Measurements from ENCODE around the gene ESD. TPM values are rescaled to one million over a fixed set of nuclear protein-coding genes. Genes with fewer than 3 reads are reported as not detected.

Gene ESD
- total and polyA plus RNA-seq, 2 experiments from 2014 or later = 97.9 to 191 TPM

- in situ Hi-C loops (cut with MboI) = no loop called here
Measured at GRCh38 chr13:46745706-46746105, 51.3 kb downstream of the ESD start.

GRCh38 chr13:46745062-46745461 lies 51.9 kb downstream of the ESD start:
- H3K36me3 ChIP-seq (ENCODE audit: low read depth) = 0 out of 2 replicates have a peak, but pooled peaks cover 4% of the 10 kb centered on the region
- no peak overlapping the region for H3K9ac ChIP-seq
- no peaks in the 10 kb centered on the region for H4K20me1 ChIP-seq (ENCODE audit: insufficient read depth)
- H2AFZ ChIP-seq = no peak overlapping the region
- in situ Hi-C loops (cut with MboI) = no loop called here
- H3K79me2 ChIP-seq (ENCODE audit: insufficient read depth) = no peaks in the 10 kb centered on the region
- no peak overlapping the region for H3K4me2 ChIP-seq (ENCODE audit: unreplicated experiment)
- TF ChIP-seq EZH2 (IDR thresholded peaks at IDR 0.05; ENCODE audit: insufficient read depth, poor library complexity, severe bottlenecking) (no peak), EZH2phosphoT487 (IDR thresholded peaks at IDR 0.05; ENCODE audit: insufficient read depth, low read depth) (no peak)
- DNase-seq = no peak
- H3K4me1 ChIP-seq (ENCODE audit: insufficient read depth) = peaks cover 17% of the 10 kb centered on the region
- H3K4me3 ChIP-seq = no peak overlapping the region
- no peaks in the 10 kb centered on the region for H3F3A ChIP-seq (ENCODE audit: insufficient read depth)
- WGBS, 2 experiments (ENCODE audit: low coverage in 1 of 2, low lambda C conversion rate in 2 of 2, missing lambda C conversion rate in 2 of 2) = 98 to 100% methylated on average over 4 of the region's 4 CpGs
- H3K9me3 ChIP-seq (ENCODE audit: low read depth) = no peaks in the 10 kb centered on the region
- no peaks in the 10 kb centered on the region for H3K9me2 ChIP-seq (ENCODE audit: insufficient read depth)
- no peak overlapping the region for H3K27ac ChIP-seq
- H3K27me3 ChIP-seq (replicated peaks; ENCODE audit: insufficient read depth) = no peaks in the 10 kb centered on the region

More at GRCh38 chr13:46745706-46746105, 51.3 kb downstream of the ESD start:
- Histone ChIP-seq H4K20me1 (ENCODE audit: insufficient read depth) (no peaks in the 10 kb centered on the region), H3K4me3 (no peak overlapping the region), H3K4me2 (ENCODE audit: unreplicated experiment) (no peak overlapping the region), H3K27me3 (replicated peaks; ENCODE audit: insufficient read depth) (no peaks in the 10 kb centered on the region), H3K9me3 (ENCODE audit: low read depth) (no peaks in the 10 kb centered on the region), H3K36me3 (ENCODE audit: low read depth) (0 out of 2 replicates have a peak, but pooled peaks cover 4% of the 10 kb centered on the region), H3K27ac (no peak overlapping the region), H3K4me1 (ENCODE audit: insufficient read depth) (peaks cover 23% of the 10 kb centered on the region), H3K79me2 (ENCODE audit: insufficient read depth) (no peaks in the 10 kb centered on the region), H2AFZ (no peak overlapping the region), H3K9ac (no peak overlapping the region), H3F3A (ENCODE audit: insufficient read depth) (no peaks in the 10 kb centered on the region), H3K9me2 (ENCODE audit: insufficient read depth) (no peaks in the 10 kb centered on the region)
- no peak for DNase-seq
- WGBS, 2 experiments (ENCODE audit: low coverage in 1 of 2, low lambda C conversion rate in 2 of 2, missing lambda C conversion rate in 2 of 2) = 85 to 95% methylated on average over 4 of the region's 4 CpGs
- TF ChIP-seq EZH2phosphoT487 (IDR thresholded peaks at IDR 0.05; ENCODE audit: insufficient read depth, low read depth) (no peak), EZH2 (IDR thresholded peaks at IDR 0.05; ENCODE audit: insufficient read depth, poor library complexity, severe bottlenecking) (no peak)

GRCh38 chr13:46743191-46743590 lies 53.8 kb downstream of the ESD start:
- in situ Hi-C loops (cut with MboI) = no loop called here
- 81 to 85% methylated on average over 2 of the region's 2 CpGs for WGBS, 2 experiments (ENCODE audit: low coverage in 1 of 2, low lambda C conversion rate in 2 of 2, missing lambda C conversion rate in 2 of 2)
- peak overlapping the region; percentile 14 for H3K4me2 ChIP-seq (ENCODE audit: unreplicated experiment)
- no peaks in the 10 kb centered on the region for H3K79me2 ChIP-seq (ENCODE audit: insufficient read depth)
- H3K4me1 ChIP-seq (ENCODE audit: insufficient read depth) = peaks cover 10% of the 10 kb centered on the region
- no peak for DNase-seq
- H2AFZ ChIP-seq = no peak overlapping the region
- no peak overlapping the region for H3K9ac ChIP-seq
- no peak overlapping the region for H3K4me3 ChIP-seq
- no peak overlapping the region for H3K27ac ChIP-seq
- TF ChIP-seq EZH2 (IDR thresholded peaks at IDR 0.05; ENCODE audit: insufficient read depth, poor library complexity, severe bottlenecking) (no peak), EZH2phosphoT487 (IDR thresholded peaks at IDR 0.05; ENCODE audit: insufficient read depth, low read depth) (no peak)
- H4K20me1 ChIP-seq (ENCODE audit: insufficient read depth) = no peaks in the 10 kb centered on the region
- H3K36me3 ChIP-seq (ENCODE audit: low read depth) = 0 out of 2 replicates have a peak, but pooled peaks cover 4% of the 10 kb centered on the region
- no peaks in the 10 kb centered on the region for H3K9me3 ChIP-seq (ENCODE audit: low read depth)
- H3F3A ChIP-seq (ENCODE audit: insufficient read depth) = no peaks in the 10 kb centered on the region
- no peaks in the 10 kb centered on the region for H3K27me3 ChIP-seq (replicated peaks; ENCODE audit: insufficient read depth)
- no peaks in the 10 kb centered on the region for H3K9me2 ChIP-seq (ENCODE audit: insufficient read depth)

GRCh38 chr13:46739447-46740098 lies 57.4 kb downstream of the ESD start:
- H3K4me2 ChIP-seq (ENCODE audit: unreplicated experiment) = no peak overlapping the region
- H3K9me2 ChIP-seq (ENCODE audit: insufficient read depth) = no peaks in the 10 kb centered on the region
- no peak overlapping the region for H2AFZ ChIP-seq
- H3K4me1 ChIP-seq (ENCODE audit: insufficient read depth) = peaks cover 10% of the 10 kb centered on the region
- H3K9ac ChIP-seq = no peak overlapping the region
- in situ Hi-C loops (cut with MboI) = no loop called here
- 77 to 78% methylated on average over 4 of the region's 4 CpGs for WGBS, 2 experiments (ENCODE audit: low coverage in 1 of 2, low lambda C conversion rate in 2 of 2, missing lambda C conversion rate in 2 of 2)
- no peaks in the 10 kb centered on the region for H3K36me3 ChIP-seq (ENCODE audit: low read depth)
- no peaks in the 10 kb centered on the region for H3K9me3 ChIP-seq (ENCODE audit: low read depth)
- H3K27me3 ChIP-seq (replicated peaks; ENCODE audit: insufficient read depth) = no peaks in the 10 kb centered on the region
- peak; percentile 19 for DNase-seq
- no peaks in the 10 kb centered on the region for H4K20me1 ChIP-seq (ENCODE audit: insufficient read depth)
- no peak for TF ChIP-seq EZH2phosphoT487 (IDR thresholded peaks at IDR 0.05; ENCODE audit: insufficient read depth, low read depth)
- TF ChIP-seq EZH2 (IDR thresholded peaks at IDR 0.05; ENCODE audit: insufficient read depth, poor library complexity, severe bottlenecking) = no peak
- no peak overlapping the region for H3K4me3 ChIP-seq
- no peaks in the 10 kb centered on the region for H3K79me2 ChIP-seq (ENCODE audit: insufficient read depth)
- H3F3A ChIP-seq (ENCODE audit: insufficient read depth) = no peaks in the 10 kb centered on the region
- H3K27ac ChIP-seq = no peak overlapping the region

Data from GM23248 (cell line).